Uterus (tissue), 2 donors: ENCODE measurements around the gene GOLGA7B.

Source experiments
- POLR2A ChIP-seq, 2 donors: fragments of 450-650 bp; IDR thresholded peaks; one replicate each; pipeline ENCODE4 v1.6.1; 2016; ENCODE audit warnings: antibody characterized with exemption in 2 of 2, mild to moderate bottlenecking in 1 of 2, moderate library complexity in 1 of 2
- TF ChIP-seq, protein P1 (sequence below), 4 experiments: fragments of 200-600 bp in 2 of 4; fragments of 450-650 bp in 2 of 4; sonication (generic) in 2 of 4; IDR thresholded peaks; one replicate each; pipeline ENCODE4 v1.5.1; 2016 to 2019; ENCODE audit warnings: antibody characterized with exemption in 4 of 4, mild to moderate bottlenecking in 2 of 4, moderate library complexity in 1 of 4

GRCh38 chr10:97825020-97825760 is 24.5 kb upstream of the GOLGA7B start:
- TF ChIP-seq POLR2A (IDR thresholded peaks at IDR 0.05) = no peak
- TF ChIP-seq, protein P1, sequence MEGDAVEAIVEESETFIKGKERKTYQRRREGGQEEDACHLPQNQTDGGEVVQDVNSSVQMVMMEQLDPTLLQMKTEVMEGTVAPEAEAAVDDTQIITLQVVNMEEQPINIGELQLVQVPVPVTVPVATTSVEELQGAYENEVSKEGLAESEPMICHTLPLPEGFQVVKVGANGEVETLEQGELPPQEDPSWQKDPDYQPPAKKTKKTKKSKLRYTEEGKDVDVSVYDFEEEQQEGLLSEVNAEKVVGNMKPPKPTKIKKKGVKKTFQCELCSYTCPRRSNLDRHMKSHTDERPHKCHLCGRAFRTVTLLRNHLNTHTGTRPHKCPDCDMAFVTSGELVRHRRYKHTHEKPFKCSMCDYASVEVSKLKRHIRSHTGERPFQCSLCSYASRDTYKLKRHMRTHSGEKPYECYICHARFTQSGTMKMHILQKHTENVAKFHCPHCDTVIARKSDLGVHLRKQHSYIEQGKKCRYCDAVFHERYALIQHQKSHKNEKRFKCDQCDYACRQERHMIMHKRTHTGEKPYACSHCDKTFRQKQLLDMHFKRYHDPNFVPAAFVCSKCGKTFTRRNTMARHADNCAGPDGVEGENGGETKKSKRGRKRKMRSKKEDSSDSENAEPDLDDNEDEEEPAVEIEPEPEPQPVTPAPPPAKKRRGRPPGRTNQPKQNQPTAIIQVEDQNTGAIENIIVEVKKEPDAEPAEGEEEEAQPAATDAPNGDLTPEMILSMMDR (IDR thresholded peaks at IDR 0.05) = no peak
